IMR-90 (cell line): ENCODE results near the gene BMP8B.
"Not testable (repeated sequence)": the region's sequence is repeated elsewhere in the genome, so short reads cannot be mapped to it uniquely, and the experiment has no call there.

Experiments
- CHD1 ChIP-seq: IDR thresholded peaks from 2 replicates; pipeline ENCODE4 v1.6.1; 2012; ENCODE audit warnings: low read depth, low read length, improper control_type of control experiment
- ELK1 ChIP-seq: fragments of 150-350 bp; IDR thresholded peaks from 2 replicates; pipeline ENCODE4 v1.6.1; 2016; ENCODE audit warnings: low read depth, mild to moderate bottlenecking, low read length, moderate library complexity, borderline replicate concordance
- MAFK ChIP-seq: IDR thresholded peaks from 2 replicates; pipeline ENCODE4 v1.6.1; 2012; ENCODE audit warnings: low read depth, low read length, improper control_type of control experiment
- MAZ ChIP-seq: IDR thresholded peaks from 2 replicates; pipeline ENCODE4 v1.6.1; 2012; ENCODE audit warnings: low read depth, mild to moderate bottlenecking, low read length, improper control_type of control experiment, moderate library complexity, borderline replicate concordance
- POLR2A ChIP-seq: IDR thresholded peaks from 2 replicates; pipeline ENCODE4 v1.6.1; 2012; ENCODE audit warnings: mild to moderate bottlenecking, low read depth, low read length
- RCOR1 ChIP-seq: IDR thresholded peaks from 2 replicates; pipeline ENCODE4 v1.6.1; 2012; ENCODE audit warnings: mild to moderate bottlenecking, low read length, improper control_type of control experiment; ENCODE audit not compliant: insufficient replicate concordance
- TF ChIP-seq, protein P1 (sequence below): conservative IDR thresholded peaks from 2 replicates; pipeline ENCODE4 v1.5.1; 2012; ENCODE audit warnings: mild to moderate bottlenecking, low read depth, low read length, improper control_type of control experiment

DNA sequence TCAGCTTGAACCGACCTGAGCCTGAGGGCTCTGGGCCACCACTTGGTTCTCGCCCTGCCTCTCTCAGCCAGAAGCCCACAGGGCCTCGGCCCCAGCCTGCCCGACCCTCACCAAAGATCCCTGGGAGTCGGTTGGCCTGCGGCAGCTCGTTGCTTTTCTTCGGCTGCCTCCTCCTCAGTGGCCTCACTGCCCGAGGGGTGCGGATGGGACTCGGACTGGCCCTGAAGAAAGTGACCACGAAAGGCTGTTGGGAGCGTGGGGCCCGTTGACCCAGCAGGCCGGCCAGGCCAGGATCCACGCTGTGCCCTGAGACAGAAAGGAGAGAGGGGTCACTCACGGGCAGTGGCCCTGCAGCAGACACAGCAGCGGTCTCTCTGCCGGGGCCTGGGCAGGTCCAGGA is 24.2 kb downstream of the BMP8B start:
- TF ChIP-seq, protein P1, sequence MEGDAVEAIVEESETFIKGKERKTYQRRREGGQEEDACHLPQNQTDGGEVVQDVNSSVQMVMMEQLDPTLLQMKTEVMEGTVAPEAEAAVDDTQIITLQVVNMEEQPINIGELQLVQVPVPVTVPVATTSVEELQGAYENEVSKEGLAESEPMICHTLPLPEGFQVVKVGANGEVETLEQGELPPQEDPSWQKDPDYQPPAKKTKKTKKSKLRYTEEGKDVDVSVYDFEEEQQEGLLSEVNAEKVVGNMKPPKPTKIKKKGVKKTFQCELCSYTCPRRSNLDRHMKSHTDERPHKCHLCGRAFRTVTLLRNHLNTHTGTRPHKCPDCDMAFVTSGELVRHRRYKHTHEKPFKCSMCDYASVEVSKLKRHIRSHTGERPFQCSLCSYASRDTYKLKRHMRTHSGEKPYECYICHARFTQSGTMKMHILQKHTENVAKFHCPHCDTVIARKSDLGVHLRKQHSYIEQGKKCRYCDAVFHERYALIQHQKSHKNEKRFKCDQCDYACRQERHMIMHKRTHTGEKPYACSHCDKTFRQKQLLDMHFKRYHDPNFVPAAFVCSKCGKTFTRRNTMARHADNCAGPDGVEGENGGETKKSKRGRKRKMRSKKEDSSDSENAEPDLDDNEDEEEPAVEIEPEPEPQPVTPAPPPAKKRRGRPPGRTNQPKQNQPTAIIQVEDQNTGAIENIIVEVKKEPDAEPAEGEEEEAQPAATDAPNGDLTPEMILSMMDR: not testable (repeated sequence)
- TF ChIP-seq ELK1, MAZ, RCOR1, POLR2A, CHD1, MAFK: not testable (repeated sequence)
